Umbilical cord (tissue), 2 donors: ENCODE data around the gene KCTD12. TPM values are rescaled to one million over a fixed set of nuclear protein-coding genes. Genes with fewer than 3 reads are reported as not detected.

Source experiments
- DNase-seq: peaks from one replicate; pipeline ENCODE4 v3.0.0-alpha.2; 2015; ENCODE audit warnings: low spot score
- total RNA-seq: library from RNA; depleted of rRNA; stranded (reverse); fragments of >200 nt; gene quantifications from one replicate; pipeline ENCODE4 v1.2.3, GENCODE V29; 2014; ENCODE audit warnings: low replicate concordance; ENCODE audit not compliant: insufficient read depth

KCTD12 gene
- total RNA-seq, 1 donor from 2014 or later, result 144 TPM

GRCh38 chr13:76854894-76855293, 31.3 kb downstream of the KCTD12 start:
- no peak for DNase-seq

- no peak for DNase-seq
Measured at GRCh38 chr13:76853921-76854608, 32.1 kb downstream of the KCTD12 start.

DNA sequence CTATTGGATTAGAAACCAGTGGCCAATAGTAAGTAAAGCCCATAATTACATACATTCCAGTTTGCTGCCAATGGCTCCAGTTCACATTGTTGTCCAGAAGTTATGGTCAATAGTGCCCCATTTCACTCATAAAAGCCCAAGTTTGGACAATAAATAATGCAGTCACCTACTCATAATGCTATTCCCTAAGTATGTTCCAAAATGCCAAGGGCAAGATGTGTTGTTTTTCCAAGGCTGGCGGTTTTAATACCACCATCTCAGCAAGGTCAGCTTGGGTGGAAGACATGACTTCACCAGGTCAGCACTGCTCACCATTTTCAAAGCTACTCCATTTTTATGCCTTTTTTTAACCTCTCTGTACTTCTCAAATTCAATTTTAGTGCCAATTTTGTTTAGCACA, 32.7 kb downstream of the KCTD12 start:
- no peak for DNase-seq

DNA sequence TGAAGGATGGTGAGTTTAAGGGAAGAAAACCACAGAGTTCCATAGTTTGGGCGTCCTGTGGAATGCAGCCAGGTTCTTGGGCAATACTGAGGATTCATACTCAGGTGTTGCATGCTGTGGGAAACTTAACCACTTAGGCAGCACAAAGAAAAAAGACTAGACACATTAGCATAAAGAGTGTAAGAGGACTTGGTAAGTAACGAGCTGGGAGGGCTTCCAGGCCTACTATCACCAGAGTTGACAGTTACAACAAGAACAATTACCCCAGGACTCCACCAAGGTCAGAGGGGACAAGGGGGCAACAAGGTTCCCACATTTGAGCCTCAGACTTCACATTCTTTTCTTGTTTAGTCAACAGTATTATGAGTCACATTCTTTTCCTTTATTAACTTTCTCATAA, 33.2 kb downstream of the KCTD12 start:
- DNase-seq, result no peak

- DNase-seq, result no peak
Measured at GRCh38 chr13:76851961-76852360, 34.2 kb downstream of the KCTD12 start.

- DNase-seq, result no peak
Measured at GRCh38 chr13:76849493-76849892, 36.7 kb downstream of the KCTD12 start.

DNA sequence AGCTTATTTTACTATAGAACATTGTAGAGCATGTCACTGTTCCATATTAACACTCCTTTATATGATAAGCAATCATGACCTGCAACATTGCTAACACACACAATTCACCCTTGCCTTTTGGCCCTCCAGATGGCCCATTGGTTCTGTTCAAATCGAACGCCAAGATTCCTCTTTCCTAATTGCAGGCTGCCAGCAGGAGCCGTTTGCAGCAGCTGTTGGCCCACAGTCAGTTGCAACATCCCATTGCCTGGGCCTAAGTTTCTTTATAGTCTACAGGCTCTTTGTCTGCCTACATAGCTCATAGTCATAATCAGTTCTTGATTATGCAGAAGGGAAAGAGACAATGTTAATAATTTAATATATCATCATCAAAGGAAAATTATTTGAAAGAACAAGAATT, 37.6 kb downstream of the KCTD12 start:
- peak; percentile 33 for DNase-seq

DNA sequence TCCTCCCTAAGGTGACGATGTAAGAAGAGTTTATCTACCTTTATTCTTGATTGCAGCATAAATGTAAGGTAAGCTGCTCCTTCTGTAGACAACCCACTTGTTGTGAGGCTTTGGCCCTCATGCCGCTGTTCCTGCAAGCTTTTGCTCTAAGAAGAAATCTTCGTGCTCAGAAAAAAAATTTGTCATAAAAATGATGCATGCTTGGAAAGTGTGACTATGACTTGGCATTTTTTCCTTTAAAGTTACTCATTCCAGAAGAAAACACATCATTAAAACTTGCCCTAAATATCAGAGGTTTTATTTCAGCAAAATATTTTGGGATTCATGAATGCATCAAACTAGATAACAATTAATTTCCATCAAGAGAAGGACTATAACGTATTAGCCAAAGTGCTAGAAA, 39.8 kb downstream of the KCTD12 start:
- peak; percentile 52 for DNase-seq

DNA sequence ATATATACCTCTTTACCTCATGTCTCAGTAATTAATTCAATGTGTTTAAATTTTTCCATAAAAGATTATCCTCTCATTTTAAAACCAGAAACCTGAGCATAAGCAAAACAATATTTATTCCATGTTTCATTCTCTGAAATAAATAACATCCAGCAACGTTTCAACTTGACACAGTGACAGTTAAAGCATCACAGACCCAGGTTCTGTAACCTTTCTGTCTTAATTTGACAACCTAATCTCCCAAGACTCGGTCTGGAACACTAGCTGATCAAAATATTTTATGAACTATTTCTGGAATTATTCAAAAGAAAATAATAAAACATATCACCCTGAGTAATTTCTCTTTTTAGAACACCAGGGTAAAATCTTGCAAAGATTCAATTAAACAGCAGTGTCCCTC, 40.3 kb downstream of the KCTD12 start:
- DNase-seq, result no peak

- no peak for DNase-seq
Measured at GRCh38 chr13:76845367-76845766, 40.8 kb downstream of the KCTD12 start.

DNA sequence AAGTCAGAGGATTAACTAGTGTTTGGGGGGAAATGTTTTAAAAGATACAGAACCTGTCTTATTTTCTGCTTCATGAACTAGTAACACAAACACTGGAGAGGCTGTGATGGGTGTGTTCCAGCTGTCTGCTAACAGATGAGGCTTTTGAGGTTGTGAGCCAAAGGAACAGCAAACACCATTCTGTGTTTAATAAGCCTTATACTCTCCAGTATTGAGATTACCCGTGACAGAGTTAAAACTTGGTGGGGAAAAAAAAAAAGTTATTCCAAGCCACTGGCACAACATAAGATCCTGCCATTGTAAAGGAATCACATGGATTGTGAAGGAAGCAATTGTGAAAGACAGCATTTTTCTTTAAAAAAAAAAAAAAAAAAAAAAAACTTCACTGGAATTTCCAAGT, 48.4 kb downstream of the KCTD12 start:
- DNase-seq, result peak; percentile 88

GRCh38 chr13:76836311-76836710, 49.9 kb downstream of the KCTD12 start:
- DNase-seq, result no peak

DNA sequence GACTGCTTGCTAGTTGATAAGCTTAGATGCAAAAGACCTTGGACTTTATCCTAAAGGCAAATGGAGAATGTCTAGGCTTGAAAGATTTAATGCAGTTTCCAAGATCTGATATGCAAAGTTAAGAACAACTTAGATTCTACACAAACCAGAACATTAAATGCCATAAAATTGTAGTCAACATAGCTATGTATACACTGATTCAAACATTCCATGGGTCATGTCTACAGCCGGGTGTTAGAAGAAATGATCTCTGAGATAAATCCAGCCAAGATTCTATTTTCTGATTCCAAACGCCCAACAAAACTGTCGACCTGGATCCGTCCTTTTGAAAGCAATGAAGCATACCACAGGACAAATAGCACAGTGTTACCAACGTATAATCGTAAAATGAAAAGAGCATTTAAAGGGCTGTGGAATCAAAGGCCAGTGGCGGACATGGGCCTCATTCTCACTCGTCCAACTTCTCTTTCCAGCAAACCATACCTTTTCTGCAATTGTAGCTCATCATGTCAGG, 52.7 kb downstream of the KCTD12 start:
- DNase-seq, result peak; percentile 90

GRCh38 chr13:76832258-76832988, 53.8 kb downstream of the KCTD12 start:
- no peak for DNase-seq

- no peak for DNase-seq
Measured at GRCh38 chr13:76830805-76831204, 55.4 kb downstream of the KCTD12 start.

Other genes with a start within 250 kb of the KCTD12 start
- gene ACOD1, start 62.1 kb upstream of the KCTD12 start, total RNA-seq, result not detected
- gene CLN5, start 105.7 kb upstream of the KCTD12 start, total RNA-seq, result 64.5 TPM
- 108 TPM for gene FBXL3, start 140.8 kb upstream of the KCTD12 start, total RNA-seq